HG03196 (cell line): ENCODE data around the gene ZNF397.
"Not testable (repeated sequence)": the region's sequence is repeated elsewhere in the genome, so short reads cannot be mapped to it uniquely, and the experiment has no call there.

Source experiments
- ATAC-seq: cut with Tn5 transposase; IDR thresholded peaks from one replicate; pipeline ENCODE4 v1.9.1; 2021; ENCODE audit not compliant: unreplicated experiment

The ZNF397 gene

GRCh38 chr18:35240664-35241447, at the start of gene ZNF397:
Gene ZNF397 (plus strand): TSS chr18:35241034. CDS start chr18:35242471, 1,437 bp downstream.
- peak; percentile 99 for ATAC-seq

GRCh38 chr18:35191698-35192025, 49.2 kb upstream of the ZNF397 start:
- ATAC-seq = no peak

- no peak for ATAC-seq
Observed at GRCh38 chr18:35192415-35192814, 48.4 kb upstream of the ZNF397 start.

GRCh38 chr18:35193316-35193715, 47.5 kb upstream of the ZNF397 start:
- no peak for ATAC-seq

GRCh38 chr18:35197296-35197695, 43.5 kb upstream of the ZNF397 start:
- ATAC-seq = no peak

- no peak for ATAC-seq
Observed at GRCh38 chr18:35201256-35201931, 39.4 kb upstream of the ZNF397 start.

- no peak for ATAC-seq
Observed at GRCh38 chr18:35203067-35203466, 37.8 kb upstream of the ZNF397 start.

GRCh38 chr18:35205199-35205712, 35.6 kb upstream of the ZNF397 start:
- no peak for ATAC-seq

- not testable (repeated sequence) for ATAC-seq
Observed at GRCh38 chr18:35205746-35206458, 34.9 kb upstream of the ZNF397 start.

GRCh38 chr18:35215026-35215425, 25.8 kb upstream of the ZNF397 start:
- ATAC-seq = no peak

GRCh38 chr18:35216611-35217010, 24.2 kb upstream of the ZNF397 start:
- not testable (repeated sequence) for ATAC-seq

- ATAC-seq = not testable (repeated sequence)
Observed at GRCh38 chr18:35219331-35219730, 21.5 kb upstream of the ZNF397 start.

- ATAC-seq = no peak
Observed at GRCh38 chr18:35220424-35220823, 20.4 kb upstream of the ZNF397 start.

- no peak for ATAC-seq
Observed at GRCh38 chr18:35223797-35224196, 17.0 kb upstream of the ZNF397 start.

GRCh38 chr18:35227254-35227653, 13.6 kb upstream of the ZNF397 start:
- ATAC-seq = no peak

GRCh38 chr18:35231052-35231451, 9.8 kb upstream of the ZNF397 start:
- no peak for ATAC-seq

GRCh38 chr18:35236571-35237363, 4.1 kb upstream of the ZNF397 start:
- no peak for ATAC-seq

- ATAC-seq = no peak
Observed at GRCh38 chr18:35239314-35239713, 1.5 kb upstream of the ZNF397 start.

- ATAC-seq = peak; percentile 9
Observed at GRCh38 chr18:35241448-35241804, 592 bp downstream of the ZNF397 start.

- no peak for ATAC-seq
Observed at GRCh38 chr18:35242426-35242825, 1.6 kb downstream of the ZNF397 start.

- ATAC-seq = no peak
Observed at GRCh38 chr18:35244671-35245070, 3.8 kb downstream of the ZNF397 start.
